KBM-7 (cell line): Measurements from ENCODE around the gene PDE7B.
"Not testable (repeated sequence)": the region's sequence is repeated elsewhere in the genome, so short reads cannot be mapped to it uniquely, and the experiment has no call there.

Source experiments
- DNase-seq: peaks from one replicate; pipeline ENCODE4 v3.0.0-alpha.2; 2015
- in situ Hi-C: fragments of 300-500 bp; cut with MboI; formaldehyde crosslinking; loops from 2 replicates; pipeline ENCODE4 v1.14.3; 2020; ENCODE audit warnings: low sequenced_read_pairs, low pct_unique_long_range_greater_than_20kb, mixed read lengths

Gene PDE7B

DNA sequence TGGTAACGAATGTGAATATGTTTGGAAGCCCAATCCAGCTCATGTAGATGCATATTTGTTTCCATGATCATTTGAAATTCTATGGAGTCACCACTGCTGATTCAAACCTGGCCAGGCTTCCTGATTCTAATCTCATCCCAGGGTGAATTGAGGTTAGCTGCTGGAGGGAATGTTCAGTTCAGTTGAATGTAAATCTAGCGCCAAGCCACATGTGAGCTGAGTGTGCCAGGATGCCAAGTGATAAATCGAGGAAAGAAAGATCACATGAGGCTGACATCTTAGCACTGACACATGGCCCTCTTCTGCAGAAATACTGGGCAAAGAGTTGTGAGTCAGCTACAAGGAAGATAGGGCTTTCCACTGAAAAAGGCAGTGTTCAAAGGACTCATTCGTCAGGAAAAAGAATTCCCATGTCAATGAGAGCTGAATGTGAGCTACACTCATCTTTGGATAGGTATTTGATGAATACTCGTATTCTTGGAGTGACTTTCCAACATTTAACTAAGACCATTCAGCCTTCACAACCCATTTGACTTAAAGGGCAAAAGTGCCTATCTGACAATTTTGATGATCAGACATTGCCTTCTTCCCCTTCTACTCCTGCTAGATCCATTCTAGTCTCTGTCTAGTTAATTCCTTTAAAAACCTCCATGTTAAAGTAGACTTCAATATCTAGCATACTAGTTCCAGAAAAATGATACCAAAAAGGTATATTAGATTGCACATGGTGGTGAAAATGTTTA is 226.5 kb downstream of the PDE7B start:
- no peak for DNase-seq
- in situ Hi-C loops, result no loop called here

DNA sequence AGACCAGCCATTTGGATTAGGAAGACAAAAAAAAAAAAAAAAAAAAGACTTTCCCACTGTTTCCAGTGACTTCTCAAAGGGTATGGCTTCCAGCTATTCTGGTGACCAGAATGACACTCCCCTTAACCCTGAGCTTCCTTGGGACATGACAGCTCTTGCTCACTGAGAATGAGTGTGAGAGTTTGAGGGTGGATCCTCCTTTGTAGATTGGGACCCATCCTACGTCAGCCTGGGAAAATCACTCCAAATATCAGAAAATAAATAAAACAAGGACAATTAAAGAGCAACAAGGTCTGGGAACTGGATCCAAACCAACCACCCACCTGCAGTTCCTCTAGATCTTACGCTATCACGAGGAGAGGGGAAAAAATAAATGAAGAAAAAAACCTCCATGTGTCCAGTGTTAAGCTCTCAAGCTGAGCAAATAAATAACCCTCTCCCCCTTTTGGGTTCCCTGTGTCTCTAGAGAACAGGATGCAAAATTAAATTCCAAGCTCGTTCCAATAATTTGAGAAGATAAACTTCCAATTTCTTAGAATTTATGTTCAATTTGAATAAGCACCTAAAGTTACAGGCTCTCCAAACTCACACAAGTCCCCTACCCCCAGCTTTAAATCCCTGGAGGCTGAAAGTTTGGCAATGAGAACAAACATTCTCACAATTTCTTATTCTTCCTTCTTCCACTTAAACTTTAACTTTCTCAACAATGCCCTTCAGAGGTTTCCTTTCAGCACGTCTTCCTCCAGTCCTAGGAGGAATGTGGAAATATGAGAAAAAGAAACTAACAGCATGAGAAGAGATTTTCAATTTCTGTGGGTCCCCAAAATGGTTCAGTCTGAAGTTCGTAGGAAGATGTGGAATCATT is 228.4 kb downstream of the PDE7B start:
- in situ Hi-C loops, result no loop called here
- no peak for DNase-seq

DNA sequence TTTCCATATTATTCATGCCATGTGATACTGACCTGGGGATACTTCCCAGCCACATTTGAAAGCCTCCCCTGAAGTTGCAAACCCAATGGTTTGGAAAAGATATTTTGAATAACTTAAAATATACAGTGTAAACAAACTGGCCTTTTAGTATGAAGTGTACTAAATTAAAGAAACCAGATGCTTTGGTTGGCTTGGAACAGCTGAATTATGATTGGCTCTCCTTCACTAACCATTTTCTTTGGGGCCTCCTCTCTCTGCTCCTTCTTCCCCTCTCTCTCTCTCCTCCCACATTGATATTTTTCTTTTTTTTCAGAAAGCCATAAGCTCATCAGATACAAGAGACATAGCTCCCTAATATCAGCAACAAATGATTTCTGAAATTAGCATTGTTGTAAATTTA is 232.0 kb downstream of the PDE7B start:
- in situ Hi-C loops, result no loop called here
- DNase-seq, result no peak

DNA sequence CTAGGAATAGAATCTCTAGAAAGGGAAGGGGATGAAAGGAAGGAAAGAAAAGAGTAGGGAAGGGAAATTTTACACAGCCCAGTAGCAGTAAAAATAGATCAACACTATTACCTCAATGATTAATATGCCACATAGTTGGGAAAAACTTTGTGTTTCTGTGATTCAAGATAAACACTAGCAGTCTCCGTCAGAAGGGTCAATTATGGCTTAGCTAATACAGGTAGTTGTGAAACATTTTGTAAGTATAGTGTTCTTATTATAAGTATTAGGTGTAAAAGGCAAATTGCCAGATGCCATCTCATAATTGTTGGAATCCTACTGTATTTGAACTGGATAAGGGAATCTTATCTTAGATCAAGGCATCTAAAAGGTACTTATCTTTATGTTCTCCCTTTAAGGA is 232.9 kb downstream of the PDE7B start:
- in situ Hi-C loops, result no loop called here
- no peak for DNase-seq

DNA sequence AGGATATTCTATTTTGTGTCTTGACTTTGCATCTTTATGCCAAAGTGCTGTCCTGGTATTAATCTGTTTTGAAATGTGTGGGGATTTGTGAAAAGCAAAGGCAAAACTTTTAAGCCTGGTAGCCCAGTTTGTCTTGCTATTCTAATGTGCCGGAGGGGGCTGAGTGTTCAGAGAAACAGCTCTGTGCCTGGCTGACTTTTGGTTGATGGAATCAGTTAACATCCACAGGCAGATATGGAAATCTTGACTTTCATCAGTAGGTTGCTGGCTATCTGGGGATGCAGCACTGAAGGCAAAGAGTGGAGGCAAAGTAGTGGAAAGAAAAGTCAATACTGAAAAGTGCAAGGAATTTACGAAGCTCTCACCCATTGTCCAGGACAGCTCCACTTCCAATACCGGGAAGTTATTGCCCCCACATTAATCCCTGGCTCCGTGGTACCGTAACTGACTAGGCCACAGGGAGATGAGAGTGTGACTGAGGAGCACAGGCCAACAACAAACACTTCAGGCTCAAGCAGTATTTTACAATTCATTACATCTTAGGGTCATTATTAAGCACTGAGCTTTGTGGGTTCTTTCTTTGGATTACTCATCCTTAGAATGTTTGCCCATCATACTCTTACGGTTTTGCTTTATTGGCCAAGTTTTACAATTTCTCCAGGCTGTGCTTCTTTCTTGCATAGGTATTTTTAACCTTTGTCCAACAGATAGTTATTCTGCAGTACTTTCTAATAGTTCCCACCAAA is 234.0 kb downstream of the PDE7B start:
- in situ Hi-C loops, result no loop called here
- no peak for DNase-seq

DNA sequence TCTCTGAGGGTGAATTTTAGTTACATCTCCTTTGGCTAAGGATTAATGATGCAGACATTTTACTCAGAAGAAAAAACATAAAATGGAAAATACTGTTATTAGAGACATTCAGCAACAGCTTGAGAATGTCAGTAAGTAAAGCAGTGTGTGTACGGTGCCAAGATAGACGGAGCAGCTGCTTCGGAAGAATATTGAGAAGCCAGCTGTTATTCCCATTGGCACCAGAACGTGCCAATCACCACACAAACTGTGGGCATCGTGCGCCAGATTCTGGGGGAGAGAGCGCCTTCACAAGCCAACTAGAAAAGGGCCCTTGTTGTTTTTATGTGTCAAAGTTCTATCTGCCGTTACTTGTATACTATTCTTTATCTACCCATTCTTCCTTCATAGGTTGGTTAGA is 235.2 kb downstream of the PDE7B start:
- in situ Hi-C loops, result no loop called here
- DNase-seq, result no peak

DNA sequence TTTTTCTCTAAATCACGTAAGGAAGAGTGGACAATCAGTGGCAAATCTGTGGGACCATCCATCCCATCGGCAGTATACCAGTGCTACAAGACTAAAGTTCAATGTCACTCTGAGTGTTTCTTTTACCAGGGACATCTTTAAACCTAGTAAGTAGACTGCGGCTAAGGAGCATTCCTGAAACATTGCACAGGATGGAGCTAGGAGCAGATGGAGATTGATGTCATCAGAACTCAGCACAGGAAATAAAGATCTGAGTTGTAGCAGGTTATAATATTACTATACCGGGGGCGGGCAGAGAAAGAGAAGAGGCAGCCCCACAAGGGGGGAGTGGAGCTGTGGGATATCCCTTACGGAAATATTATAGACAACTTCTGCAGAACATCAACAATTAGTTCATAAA is 236.5 kb downstream of the PDE7B start:
- in situ Hi-C loops, result no loop called here
- no peak for DNase-seq

DNA sequence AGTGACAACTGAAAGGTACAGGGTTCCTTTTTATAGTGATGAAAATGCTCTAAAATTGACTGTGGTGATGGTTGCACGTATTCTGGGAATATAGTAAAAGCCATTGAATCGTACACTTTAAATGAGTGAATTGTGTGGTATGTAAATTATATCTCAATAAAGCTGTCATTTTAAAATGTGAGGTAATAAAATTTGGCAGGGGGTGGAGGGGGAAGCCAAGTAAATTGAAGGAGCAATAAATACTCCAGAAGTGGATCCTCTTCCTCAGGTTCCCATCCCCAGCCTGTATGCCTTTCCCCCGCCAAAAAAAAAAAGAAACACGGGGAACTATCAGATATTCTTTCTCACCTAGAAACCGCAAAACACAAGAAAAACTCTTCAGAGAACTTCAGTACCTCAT is 237.2 kb downstream of the PDE7B start:
- no peak for DNase-seq
- in situ Hi-C loops, result no loop called here

DNA sequence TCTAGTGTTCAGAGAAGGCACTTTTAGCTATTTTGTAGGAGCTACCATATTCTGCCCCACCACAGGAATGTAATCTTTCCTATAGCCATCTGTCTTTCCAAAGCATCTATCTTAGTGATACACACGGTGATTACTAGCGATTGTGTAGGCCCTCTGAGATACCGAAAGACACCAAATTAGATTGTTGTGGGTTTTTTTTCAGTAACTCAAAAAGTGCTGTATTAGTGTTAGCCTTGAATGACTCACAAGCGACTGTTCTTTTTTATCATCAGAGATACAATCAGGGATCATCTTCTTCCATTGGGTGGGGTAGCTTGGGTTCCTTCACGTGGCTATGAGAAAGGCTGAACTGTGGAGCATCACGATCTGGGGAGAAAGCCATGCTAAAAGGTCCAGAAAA is 238.4 kb downstream of the PDE7B start:
- no peak for DNase-seq
- in situ Hi-C loops, result no loop called here

DNA sequence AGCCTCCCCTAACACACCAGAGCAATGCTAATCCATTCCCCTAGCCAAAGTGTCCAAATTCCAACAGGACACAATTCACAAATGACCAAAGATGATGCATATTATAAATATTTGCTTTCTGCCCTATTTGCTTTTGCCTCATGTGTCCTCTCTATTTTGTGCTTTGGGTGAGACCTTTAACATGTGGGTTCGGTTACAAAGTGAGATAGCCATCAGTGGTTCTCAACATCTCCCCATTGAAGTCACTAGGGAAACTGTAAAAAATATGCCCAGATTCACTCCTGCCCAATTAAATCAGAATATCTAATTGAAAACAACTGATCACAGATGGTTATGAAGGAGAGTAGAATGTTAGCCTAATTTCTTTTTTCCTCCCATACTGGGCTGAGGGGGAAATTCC is 239.4 kb downstream of the PDE7B start:
- in situ Hi-C loops, result no loop called here
- no peak for DNase-seq

DNA sequence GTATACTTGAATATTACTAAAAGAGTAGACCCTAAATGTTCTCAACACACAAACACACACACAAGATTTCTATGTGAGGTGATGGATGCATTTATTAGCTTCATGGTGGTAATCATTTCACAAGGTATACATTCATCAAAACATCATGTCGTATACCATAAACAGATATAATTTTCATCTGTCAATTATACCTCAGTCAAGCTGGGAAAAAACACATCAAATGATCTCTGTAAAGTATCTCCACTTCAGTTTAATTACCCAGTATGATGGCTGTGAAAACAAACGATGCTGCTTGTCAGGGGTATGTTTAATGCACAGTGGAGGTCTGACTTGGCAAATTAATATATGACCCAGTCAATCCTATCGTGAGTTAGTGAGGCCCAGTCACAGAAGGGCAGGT is 241.4 kb downstream of the PDE7B start:
- in situ Hi-C loops, result no loop called here
- DNase-seq, result no peak

DNA sequence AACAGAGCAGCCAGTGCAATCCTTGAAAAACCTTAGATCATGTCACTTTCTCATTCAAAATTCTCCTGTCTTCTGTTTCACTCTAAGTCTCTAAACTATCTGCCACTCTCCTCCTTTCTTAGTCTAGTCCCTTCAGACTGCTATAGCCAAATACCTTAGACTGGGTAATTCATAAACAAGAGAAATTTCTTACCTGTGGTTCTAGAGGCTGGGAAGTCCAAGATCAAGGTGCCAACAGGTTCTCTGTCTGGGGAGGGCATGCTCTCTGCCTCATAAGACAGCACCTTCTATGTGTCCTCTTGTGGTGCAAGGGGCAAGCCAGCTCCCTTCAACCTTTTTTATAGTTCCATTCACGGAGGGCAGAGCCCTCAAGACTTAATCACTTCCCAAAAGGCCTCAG is 242.3 kb downstream of the PDE7B start:
- no peak for DNase-seq
- in situ Hi-C loops, result no loop called here

DNA sequence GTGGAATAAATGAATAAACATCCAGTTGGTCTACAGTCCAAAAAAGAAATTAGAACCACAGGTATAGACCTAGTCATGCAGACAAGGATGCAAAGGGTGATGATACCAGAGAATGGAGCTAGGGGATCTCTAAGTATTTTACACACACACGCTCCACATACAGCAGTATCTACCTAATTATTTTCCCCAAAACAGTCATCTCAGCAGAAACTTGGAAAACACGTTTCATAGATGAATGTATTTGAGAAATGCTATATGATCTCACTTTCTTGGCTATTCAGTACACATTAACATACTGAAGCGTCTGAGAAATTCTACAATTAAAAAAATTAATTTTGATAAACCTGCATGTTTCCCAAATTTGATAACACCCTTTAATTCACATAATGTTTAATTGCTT is 243.3 kb downstream of the PDE7B start:
- in situ Hi-C loops, result no loop called here
- DNase-seq, result no peak

DNA sequence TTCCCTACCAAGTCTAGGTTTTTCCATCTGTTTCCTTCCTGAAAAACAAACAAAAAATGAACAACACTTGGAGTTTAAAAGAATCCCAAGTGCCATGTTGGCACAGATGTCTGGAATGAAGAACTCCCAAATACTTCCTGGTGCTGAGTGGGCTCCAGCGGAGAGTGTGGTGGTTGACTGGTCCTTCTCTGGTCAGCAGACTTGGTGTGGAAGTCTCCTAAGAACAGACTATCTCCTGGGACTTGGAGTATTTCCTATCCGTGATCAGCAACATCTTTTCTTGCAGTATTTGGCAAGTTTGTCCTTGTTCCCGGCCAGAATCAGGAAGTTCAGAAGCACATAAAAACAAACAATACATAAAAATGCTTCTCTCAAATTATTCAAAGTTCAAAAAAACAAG is 244.5 kb downstream of the PDE7B start:
- in situ Hi-C loops, result no loop called here

DNA sequence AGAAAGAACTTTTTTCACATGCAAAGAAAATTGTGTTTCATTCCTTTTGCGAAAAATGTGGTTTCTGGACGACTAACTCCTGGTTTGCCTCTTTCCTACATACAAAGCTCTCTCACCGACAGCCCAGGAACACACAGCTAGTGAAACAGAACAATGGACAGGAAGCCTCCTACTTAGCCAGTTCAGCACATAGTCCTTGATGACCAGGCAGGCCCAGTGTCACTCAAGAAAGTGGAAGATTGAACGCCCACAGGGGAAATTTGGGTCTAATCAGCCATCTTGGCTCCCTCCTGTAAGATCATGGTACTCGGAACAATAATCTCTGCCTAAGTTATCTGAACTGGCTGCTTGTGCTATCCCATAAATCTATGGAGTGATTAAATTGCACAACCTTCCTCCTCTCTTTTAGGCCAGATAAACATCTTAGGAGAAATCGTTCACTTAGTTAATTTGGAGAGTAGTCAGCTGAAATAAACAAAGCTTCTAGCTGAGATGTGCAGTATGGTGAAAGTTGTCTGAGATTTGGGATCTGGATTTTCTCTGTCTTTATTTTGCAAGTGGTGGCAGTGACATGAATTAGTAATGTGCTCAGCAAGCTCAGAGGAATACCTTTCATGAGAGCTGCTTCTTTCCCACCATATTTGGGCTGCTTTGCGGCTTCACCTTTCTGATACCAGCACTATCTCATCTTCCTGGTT is 251.6 kb downstream of the PDE7B start:
- in situ Hi-C loops, result no loop called here
- no peak for DNase-seq

More for the DNA sequence above, 244.5 kb downstream of the PDE7B start:
- no peak for DNase-seq

DNA sequence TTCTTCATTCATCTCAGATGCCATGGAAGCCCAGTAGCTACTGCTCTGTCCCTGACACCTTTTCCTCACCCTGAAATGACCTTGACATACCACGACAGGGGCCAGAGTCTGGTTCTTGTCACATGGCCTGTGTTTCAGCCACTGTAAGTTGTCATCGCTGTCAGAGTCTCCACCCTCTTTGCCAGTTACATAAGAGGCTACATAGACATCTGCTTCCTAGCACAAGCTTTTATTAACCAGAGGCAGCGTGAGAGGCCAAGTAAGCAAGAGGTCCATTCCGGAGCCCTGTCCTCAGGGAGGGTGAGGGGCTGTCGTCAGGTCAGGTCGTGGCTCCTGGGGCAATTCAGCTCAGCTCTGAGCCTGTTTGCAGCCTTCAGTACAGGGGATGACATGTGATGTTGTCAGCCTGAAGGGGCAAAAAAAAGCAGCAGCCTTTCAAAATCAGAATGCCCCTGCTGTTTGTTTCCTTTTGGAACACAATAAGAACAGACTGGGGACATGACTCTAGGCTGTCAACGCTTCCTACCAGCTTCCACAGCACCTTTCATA is 252.3 kb downstream of the PDE7B start:
- in situ Hi-C loops, result no loop called here
- DNase-seq, result no peak

DNA sequence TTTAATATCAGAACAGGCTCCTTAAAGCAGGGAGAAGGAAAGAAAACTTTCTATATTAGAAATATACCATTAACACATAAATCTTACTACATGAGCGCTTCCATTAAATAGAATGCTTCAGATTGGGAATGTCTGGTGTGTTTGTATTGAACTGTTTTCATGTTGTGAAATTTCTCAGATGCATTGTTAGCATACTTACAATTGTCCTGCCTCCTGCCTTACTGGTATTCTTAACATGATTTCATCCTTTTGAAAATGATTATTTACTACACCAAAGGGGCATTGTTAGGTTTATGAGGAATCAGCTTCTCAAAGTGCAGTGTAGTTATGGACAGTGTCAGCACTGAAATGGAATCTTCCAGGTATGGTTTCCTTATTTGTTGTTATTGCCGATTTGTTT is 253.1 kb downstream of the PDE7B start:
- in situ Hi-C loops, result no loop called here
- no peak for DNase-seq

DNA sequence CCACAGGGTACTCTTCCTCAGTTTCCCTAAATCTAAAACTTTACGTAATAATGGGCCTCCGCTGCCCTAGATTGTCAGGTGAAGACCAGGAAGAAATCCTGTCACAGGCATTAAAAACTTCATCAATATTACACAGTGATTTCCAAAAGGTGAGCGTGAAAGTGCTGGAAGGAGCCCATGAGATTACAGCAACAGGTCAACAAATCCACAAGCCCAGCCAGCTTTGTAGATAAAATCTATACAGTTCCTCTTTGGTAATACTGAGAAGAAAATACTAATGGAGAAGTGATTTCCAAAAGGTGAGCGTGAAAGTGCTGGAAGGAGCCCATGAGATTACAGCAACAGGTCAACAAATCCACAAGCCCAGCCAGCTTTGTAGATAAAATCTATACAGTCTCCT is 254.3 kb downstream of the PDE7B start:
- in situ Hi-C loops, DNase-seq: not testable (repeated sequence)

DNA sequence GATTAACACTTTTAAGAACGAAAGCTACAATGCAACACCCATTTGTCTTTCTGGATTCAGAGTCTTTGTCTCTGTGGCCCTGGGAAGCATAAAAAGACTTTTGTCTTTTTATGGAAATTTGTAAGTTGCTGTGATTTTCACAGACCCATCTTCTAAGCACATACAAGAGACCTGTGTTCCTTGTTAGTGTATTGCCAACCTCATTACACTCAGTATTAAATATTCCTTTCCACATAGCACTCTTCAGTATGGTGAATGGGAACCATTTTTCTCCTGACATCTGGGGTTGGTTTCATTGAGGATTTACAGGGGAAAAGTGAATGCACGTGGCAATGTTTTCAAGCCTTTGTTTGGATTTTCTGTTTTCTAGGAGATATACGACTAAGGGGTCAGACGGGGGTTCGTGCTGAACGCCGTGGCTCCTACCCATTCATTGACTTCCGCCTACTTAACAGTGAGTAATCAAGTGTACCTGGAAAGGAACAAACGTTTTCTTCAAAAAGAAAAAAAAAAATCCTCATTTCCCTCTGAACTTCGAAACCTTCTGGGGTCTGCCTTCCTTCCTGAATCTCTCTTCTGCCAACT is 257.0 kb downstream of the PDE7B start:
- in situ Hi-C loops, result no loop called here

More for the DNA sequence above, 257.0 kb downstream of the PDE7B start:
- no peak for DNase-seq
